ENCODE data around the gene GRM5.

GRM5 gene

GRCh38 chr11:88827018-88827676 lies 238.6 kb downstream of the GRM5 start:
- no peak for DNase-seq

GRCh38 chr11:88819616-88820015 lies 246.2 kb downstream of the GRM5 start:
- DNase-seq = no peak

DNA sequence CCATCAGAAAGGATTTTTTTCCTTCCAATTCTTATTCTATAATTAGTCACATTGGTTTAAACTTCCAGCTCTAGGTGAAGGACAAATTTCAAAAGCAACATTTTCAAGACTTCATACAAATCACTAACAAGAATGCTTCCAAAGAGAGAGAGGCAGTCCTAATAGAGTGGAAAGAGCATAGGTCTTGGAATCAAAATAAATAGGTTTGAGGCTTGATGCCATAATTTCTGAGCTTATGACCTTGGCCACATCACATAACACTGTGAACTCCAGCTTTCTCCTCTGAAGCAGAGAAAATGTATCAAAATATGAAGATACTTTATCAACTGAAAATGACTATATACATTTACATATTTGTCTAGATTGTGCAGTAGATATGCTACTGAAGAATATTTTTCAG lies 246.8 kb downstream of the GRM5 start:
- DNase-seq = no peak

GRCh38 chr11:88815505-88815904 lies 250.3 kb downstream of the GRM5 start:
- DNase-seq = no peak

DNA sequence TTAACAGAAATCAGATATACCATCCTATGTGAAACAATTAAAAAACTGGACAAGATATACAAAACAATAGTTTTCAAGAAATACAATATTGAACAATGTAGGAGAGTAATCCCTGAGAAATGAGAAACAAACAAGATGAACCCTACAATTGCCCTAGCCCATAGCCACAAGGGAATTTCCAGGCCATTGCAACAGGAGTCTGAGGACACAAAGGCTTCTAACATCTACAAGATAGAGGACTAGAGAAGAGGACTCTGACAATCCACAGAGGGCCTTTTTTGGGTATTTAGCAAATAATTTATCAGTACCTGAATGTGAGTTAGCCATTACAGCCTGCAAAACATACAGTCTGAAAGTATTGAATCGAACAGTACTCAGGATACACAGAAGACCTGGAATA lies 251.7 kb downstream of the GRM5 start:
- DNase-seq = no peak

- DNase-seq = no peak
Observed at GRCh38 chr11:88813233-88813915, 252.4 kb downstream of the GRM5 start.

DNA sequence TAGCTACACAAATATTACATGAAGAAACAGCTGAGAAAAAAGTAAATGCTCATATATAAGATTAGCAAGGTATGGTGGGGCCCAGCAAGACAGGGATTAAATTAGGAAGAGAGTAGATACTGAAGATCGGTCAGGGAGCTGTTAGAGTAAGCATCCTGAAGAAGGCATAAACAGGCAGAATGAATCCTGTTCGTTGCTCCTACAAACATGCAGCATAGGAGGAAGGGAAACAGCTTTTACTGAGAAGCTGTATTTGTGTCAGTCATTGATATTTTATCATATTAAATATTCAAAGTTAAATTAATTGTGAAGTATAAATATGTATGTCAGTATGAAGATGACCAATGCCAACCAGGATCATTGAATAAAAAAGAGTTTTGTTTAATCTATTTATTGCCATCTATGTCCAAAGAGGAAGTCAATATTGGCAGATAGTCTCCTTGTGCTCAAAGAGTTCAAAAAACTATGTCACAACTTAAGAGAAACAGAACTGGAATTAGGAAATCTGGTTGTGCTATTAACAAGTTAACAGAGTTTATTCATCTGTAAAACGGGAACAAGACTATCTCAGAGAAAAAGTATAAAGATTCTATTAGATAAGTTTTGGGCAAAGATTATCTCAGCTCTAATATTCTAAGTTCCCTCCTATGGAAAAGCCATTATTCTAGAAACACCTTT lies 255.2 kb downstream of the GRM5 start:
- DNase-seq = no peak

- DNase-seq = no peak
Observed at GRCh38 chr11:88809126-88809525, 256.7 kb downstream of the GRM5 start.

GRCh38 chr11:88807349-88807748 lies 258.4 kb downstream of the GRM5 start:
- DNase-seq = no peak

DNA sequence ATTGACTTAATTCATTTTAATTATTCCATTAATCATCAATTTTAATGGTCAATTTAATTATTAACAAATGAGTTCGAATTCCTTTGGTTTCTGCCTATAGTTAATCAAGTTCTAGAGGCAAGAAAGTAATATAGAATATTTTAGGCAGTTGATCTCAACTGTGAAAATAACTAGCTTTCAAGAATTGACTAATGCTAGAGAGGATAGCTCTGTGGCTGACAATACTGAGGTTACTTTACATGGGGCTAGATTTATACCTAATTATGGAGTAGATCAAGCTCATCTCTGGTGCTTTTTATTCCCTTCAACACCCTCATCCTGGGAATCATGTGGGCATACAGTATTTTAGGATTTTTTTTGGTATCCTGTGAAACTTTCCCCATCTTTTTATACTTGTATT lies 259.4 kb downstream of the GRM5 start:
- DNase-seq = no peak

- DNase-seq = no peak
Observed at GRCh38 chr11:88801484-88802123, 264.2 kb downstream of the GRM5 start.

DNA sequence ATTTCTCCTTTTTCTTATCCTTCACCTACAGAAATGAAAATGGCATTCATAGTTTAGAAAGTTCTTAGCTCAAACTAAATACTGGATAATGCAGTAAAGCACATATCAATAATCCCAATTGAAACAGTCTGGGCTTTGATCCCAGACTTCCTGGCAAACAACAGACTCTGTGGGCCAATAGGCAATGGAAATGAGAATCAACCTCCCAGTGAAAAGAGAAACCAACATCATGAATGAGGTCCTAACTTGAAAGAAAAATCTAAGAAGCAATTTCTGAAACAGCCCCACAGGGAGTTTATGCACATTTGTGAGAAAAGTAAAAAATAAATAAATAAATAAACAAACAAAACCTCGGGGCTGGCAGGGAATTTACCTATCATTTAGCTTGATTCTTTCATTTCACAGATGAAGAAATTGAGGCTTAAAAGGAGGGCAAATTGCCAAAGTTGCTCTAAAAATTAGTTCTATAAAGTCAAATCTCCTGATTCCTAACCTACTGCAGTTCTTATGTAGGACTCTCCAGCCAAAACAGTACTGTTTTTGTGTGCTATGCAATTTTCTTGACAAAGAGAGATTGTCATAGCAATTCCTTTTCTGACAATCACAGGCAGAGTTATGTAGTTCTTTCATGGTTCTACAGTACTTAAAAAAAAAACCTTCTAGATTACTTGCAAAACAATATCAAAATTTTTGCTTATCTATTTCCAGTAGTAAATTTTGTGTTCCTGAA lies 265.8 kb downstream of the GRM5 start:
- no peak for DNase-seq

GRCh38 chr11:88790182-88790581 lies 275.6 kb downstream of the GRM5 start:
- DNase-seq = no peak

- no peak for DNase-seq
Observed at GRCh38 chr11:88779577-88779976, 286.2 kb downstream of the GRM5 start.

GRCh38 chr11:88770475-88771079 lies 295.2 kb downstream of the GRM5 start:
- no peak for DNase-seq

DNA sequence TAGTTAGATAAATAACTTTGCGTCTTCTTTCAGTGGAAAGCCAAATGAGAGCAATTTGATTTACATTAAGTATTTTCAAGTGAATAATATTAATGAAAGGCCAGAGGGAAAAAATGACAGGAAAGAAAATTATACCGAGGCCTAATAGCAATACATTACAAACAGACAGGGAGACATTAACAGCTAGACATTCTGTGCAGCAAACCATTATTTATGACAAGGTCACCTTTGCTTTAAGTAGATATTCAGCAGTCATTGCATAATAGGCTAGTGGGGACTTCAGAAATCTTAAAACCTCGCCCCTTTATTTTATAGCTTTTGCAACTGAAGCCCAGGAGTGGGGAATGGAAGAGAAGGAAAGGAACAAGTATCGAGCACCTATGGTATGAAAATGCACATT lies 321.6 kb downstream of the GRM5 start:
- DNase-seq = no peak

GRCh38 chr11:88739524-88739923 lies 326.3 kb downstream of the GRM5 start:
- no peak for DNase-seq

GRCh38 chr11:88709567-88709966 lies 356.2 kb downstream of the GRM5 start:
- no peak for DNase-seq

- DNase-seq = no peak
Observed at GRCh38 chr11:88704485-88704884, 361.3 kb downstream of the GRM5 start.

DNA sequence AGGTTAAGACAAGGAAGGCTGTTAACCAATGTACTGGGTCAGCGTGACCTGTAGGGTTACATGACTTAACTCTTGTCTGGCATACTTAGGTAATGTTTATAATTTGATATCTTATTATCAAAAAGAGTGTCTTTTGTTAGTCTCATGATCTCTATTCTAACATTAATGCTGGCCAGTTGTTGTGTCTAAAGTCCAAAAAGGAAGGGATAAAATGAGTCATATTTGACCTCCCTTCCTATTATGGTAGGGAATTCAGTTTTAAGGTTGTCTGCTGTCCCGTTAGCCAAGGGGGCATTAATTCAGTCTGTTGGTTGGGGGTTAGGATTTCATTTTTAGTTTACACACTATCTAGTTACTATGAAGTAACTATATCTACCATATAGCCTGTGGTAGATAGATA lies 364.0 kb downstream of the GRM5 start:
- no peak for DNase-seq

DNA sequence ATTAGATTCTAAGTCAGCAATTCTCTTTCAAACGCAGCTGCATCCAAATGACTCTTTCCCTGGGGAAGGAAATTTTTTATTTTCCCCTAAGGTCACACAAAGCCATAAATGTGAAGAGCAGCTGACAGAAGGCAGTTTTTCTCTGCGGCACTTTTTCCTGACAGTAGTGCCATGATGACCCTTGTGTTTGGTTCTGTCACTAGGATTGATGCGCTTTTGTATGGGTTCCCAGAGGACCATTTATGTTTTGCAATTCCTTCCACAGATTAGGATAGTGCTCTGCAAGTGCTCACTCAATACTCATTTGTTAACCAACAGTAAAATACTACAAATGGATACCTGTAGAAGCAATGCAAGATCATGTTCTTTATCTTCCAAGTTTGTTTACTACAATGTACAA lies 368.6 kb downstream of the GRM5 start:
- no peak for DNase-seq

DNA sequence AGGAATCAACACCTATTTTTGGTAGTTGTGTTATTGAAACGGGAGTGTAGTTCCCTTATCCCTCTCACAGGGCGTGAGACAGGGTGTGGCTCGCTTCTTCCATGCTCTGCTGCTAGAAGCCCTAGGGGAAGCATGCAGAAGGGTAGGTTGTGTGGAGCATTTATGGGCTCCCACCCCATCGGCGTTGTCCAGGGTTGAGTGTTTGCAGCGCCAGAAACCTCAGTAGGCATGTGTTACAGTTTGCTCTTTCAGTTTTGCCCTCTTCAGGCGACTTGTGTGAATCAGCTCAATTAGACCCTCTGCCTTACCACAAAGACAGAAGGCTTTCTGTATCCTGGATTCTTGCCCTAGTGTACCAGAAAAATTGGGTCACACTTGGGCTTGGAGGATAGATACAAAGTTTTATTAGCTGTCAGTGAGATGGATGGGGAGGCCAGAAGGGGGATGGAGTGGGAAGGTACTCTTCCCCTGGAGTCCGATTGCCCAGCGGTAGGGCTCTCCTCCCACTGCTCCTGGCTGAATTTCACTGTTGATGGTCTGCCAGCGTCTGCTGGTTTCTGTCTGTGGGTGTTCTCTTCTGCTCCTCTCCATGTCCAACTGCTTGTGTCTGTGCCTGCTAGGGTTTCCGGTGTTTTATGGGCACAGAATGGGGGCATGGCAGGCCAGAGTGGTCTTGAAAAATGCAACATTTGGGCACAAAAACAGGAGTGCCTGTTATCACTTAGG lies 369.9 kb downstream of the GRM5 start:
- DNase-seq = no peak
